AG04450 (cell line): ENCODE data around the gene HPGDS. TPM values are rescaled to one million over a fixed set of nuclear protein-coding genes. Genes with fewer than 3 reads are reported as not detected.

Source experiments
- CTCF ChIA-PET: fragments of 300-600, 350-600 bp; formaldehyde crosslinking; extraction: SDS; loops from one replicate; lab custom pipeline; 2022; ENCODE audit warnings: antibody characterized with exemption, inconsistent platforms; lab: Charles Lee
- POLR2A ChIA-PET: fragments of 350-600 bp; formaldehyde crosslinking; extraction: SDS; loops from one replicate; lab custom pipeline; 2021; ENCODE audit warnings: antibody characterized with exemption, inconsistent platforms; lab: Yijun Ruan, JAX
- DNase-seq: peaks from one replicate; pipeline ENCODE4 v3.0.0-alpha.2; 2011; ENCODE audit warnings: low read depth, low spot score
- H3K27ac ChIP-seq: one replicate; pipeline ENCODE4 v1.5.1; 2012; ENCODE audit warnings: low read depth, low read length, control low read depth
- H3K27me3 ChIP-seq: one replicate; pipeline ENCODE4 v1.6.0; 2012; ENCODE audit warnings: low read length; ENCODE audit not compliant: control insufficient read depth, insufficient read depth
- H3K4me3 ChIP-seq: 2 replicates; pipeline ENCODE4 v1.5.1; 2011; ENCODE audit warnings: mild to moderate bottlenecking, low read depth, low read length, control low read depth
- H3K9me3 ChIP-seq: 2 replicates; pipeline ENCODE4 v1.5.1; 2012; ENCODE audit warnings: low read length; ENCODE audit not compliant: control insufficient read depth, insufficient read depth
- polyA plus RNA-seq: library from polyadenylated mRNA; depleted of rRNA; stranded (reverse); fragments of >200 nt; gene quantifications from 2 replicates; pipeline ENCODE4 v1.2.3, GENCODE V29; 2011
- TF ChIP-seq, protein P1 (sequence below): IDR thresholded peaks from 2 replicates; pipeline ENCODE4 v1.5.1; 2011; ENCODE audit warnings: low read depth, low read length, control low read depth, inconsistent platforms

Gene HPGDS
- polyA plus RNA-seq, 1 experiment = not detected

DNA sequence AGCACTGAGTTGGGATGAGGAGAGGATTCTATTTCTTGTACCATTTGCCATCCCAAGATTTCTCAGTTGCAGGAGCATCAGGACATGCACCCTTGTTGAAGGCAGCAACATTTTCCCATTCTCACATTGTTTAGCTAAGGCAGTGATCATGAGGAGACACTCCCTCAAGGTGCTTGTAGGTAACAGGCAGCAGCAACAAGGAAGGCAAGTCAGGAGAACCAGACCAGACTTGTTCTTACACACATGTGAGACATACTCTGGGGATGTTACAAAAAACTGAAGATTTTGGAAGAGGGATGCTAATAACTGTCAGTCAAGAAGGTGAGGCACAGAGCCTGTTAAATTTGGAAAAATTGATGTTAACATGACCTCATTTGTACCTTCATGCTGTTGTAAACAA is 15.5 kb upstream of the HPGDS start:
- no peak for DNase-seq
- H3K9me3 ChIP-seq = no peaks in the 10 kb centered on the region
- TF ChIP-seq, protein P1, sequence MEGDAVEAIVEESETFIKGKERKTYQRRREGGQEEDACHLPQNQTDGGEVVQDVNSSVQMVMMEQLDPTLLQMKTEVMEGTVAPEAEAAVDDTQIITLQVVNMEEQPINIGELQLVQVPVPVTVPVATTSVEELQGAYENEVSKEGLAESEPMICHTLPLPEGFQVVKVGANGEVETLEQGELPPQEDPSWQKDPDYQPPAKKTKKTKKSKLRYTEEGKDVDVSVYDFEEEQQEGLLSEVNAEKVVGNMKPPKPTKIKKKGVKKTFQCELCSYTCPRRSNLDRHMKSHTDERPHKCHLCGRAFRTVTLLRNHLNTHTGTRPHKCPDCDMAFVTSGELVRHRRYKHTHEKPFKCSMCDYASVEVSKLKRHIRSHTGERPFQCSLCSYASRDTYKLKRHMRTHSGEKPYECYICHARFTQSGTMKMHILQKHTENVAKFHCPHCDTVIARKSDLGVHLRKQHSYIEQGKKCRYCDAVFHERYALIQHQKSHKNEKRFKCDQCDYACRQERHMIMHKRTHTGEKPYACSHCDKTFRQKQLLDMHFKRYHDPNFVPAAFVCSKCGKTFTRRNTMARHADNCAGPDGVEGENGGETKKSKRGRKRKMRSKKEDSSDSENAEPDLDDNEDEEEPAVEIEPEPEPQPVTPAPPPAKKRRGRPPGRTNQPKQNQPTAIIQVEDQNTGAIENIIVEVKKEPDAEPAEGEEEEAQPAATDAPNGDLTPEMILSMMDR = no peak
- no peak overlapping the region for H3K4me3 ChIP-seq
- CTCF ChIA-PET = interaction anchor here (1.0 kb wide), 1 partner anchor 49 kb away, joined by 3 read pairs; no protein-coding TSS in a partner anchor
- POLR2A ChIA-PET = no interaction called here
- H3K27me3 ChIP-seq = no peaks in the 10 kb centered on the region
- H3K27ac ChIP-seq = no peak overlapping the region

DNA sequence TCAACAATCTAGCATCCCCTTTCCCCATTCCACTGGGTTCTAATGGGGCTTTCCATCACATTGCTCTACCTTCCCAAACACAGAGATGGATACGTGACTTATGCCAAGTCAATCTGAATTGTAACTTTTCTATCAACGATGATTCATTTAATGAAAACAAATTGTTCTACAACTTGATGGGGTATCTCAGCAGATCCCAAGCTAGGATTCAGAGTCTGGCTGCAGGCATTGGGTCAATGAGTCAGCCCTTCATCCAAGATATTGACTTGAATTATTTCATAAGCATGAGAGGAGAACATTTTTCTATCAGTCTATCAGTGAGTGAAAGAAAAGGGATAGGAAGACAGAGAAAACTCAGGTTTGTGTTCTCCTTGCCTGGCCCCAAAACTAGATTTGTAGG is 15.0 kb upstream of the HPGDS start:
- CTCF ChIA-PET = no interaction called here
- Histone ChIP-seq H3K27ac (no peak overlapping the region), H3K4me3 (no peak overlapping the region), H3K27me3 (no peaks in the 10 kb centered on the region), H3K9me3 (no peaks in the 10 kb centered on the region)
- TF ChIP-seq, protein P1 = no peak
- POLR2A ChIA-PET = interaction anchor here (0.6 kb wide), 1 partner anchor 21 kb away, joined by 3 read pairs; no protein-coding TSS in a partner anchor
- DNase-seq = no peak

DNA sequence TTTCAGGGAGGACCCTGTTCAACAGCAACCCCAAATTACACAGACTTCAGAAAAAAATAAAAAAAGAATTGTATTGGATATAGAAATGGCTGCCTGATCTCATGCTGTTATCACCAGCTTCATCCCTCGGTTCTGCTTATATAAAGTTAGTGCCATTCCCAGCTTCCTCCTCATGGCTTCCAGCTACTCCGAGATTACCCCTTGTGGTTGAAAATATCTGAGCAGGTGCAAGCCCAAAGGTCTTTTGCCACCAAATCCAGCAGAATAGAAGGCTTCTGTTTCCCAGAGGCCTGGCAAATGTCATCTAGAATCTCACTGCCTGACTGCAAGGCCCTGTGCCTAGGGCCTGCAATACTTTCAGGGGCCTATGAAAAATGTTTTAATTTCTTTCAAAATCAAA is 13.8 kb upstream of the HPGDS start:
- no peaks in the 10 kb centered on the region for H3K9me3 ChIP-seq
- ChIA-PET CTCF (no interaction called here), POLR2A (no interaction called here)
- no peaks in the 10 kb centered on the region for H3K27me3 ChIP-seq
- no peak overlapping the region for H3K27ac ChIP-seq
- no peak for DNase-seq
- TF ChIP-seq, protein P1 = no peak
- H3K4me3 ChIP-seq = no peak overlapping the region

DNA sequence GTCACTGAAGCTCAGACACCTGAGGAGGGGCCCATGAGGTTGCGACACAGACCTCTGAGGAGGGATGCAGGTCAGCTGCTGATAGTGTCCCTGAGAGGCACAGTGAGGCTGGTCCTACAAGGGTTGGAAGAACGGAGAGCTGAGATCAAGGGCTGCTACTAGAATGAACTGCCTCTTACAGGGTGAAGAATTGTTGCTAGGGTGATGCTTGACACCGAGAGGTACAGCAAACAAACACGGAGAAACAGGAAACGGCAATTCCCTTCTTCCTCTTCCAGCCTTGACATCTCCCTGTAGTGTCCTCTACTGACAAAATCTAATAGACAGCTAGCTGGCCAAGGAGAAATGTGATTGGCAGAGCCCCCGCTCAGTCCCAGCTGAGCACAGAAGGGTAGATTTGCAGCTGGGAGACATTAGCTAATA is 11.8 kb upstream of the HPGDS start:
- no peaks in the 10 kb centered on the region for H3K27me3 ChIP-seq
- TF ChIP-seq, protein P1 = no peak
- no peaks in the 10 kb centered on the region for H3K9me3 ChIP-seq
- no peak for DNase-seq
- ChIA-PET CTCF (no interaction called here), POLR2A (no interaction called here)
- H3K27ac ChIP-seq = no peak overlapping the region
- no peak overlapping the region for H3K4me3 ChIP-seq

DNA sequence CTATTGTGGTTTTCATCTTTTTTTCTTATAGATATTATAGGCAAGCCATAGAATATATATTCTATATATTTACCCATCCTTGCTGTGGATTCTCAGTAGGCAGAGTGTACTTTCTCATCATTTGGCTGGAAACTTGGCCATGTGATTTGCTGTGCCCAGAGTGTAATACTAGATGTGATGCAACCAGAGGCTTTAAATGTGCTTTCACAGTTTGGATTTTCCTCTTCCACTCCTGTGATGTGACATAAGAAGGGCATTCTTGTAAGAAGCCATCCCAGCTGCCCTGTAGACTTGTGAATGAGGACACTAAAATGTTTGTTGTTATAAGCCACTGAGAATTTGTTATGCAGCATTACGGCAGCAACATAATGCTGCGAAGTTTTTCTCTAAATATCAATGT is 10.4 kb upstream of the HPGDS start:
- no peak for DNase-seq
- H3K4me3 ChIP-seq = no peak overlapping the region
- ChIA-PET POLR2A (no interaction called here), CTCF (no interaction called here)
- H3K27ac ChIP-seq = no peak overlapping the region
- no peaks in the 10 kb centered on the region for H3K27me3 ChIP-seq
- no peaks in the 10 kb centered on the region for H3K9me3 ChIP-seq
- TF ChIP-seq, protein P1 = no peak
